HepG2 (cell line): ENCODE results near the gene RRBP1. TPM values are rescaled to one million over a fixed set of nuclear protein-coding genes. Genes with fewer than 3 reads are reported as not detected.

Source experiments
- DPF2 ChIP-seq: sonication (generic); formaldehyde crosslinking; IDR thresholded peaks from 2 replicates; pipeline ENCODE4 v1.4.0; 2020; ENCODE audit warnings: mild to moderate bottlenecking, low read depth, missing genetic modification reagents, borderline replicate concordance
- GABPA ChIP-seq, 2 experiments: IDR thresholded peaks; 2 replicates each; pipeline ENCODE4 v1.6.1; 2011 to 2016; ENCODE audit warnings: low read depth in 2 of 2, low read length in 1 of 2, missing biosample characterization in 1 of 2, missing genetic modification characterization in 1 of 2
- GATAD1 ChIP-seq: IDR thresholded peaks from 2 replicates; pipeline ENCODE4 v1.6.1; 2016; ENCODE audit warnings: missing genetic modification reagents, missing compliant biosample characterization
- ISL2 ChIP-seq: sonication (generic); formaldehyde crosslinking; IDR thresholded peaks from 2 replicates; pipeline ENCODE4 v1.5.0; 2020; ENCODE audit warnings: missing genetic modification reagents
- KLF15 ChIP-seq: sonication (generic); formaldehyde crosslinking; IDR thresholded peaks from 2 replicates; pipeline ENCODE4 v1.8.1; 2023; ENCODE audit warnings: borderline replicate concordance, mild to moderate bottlenecking, inconsistent platforms, missing genetic modification reagents, mixed read lengths
- KMT2B ChIP-seq: IDR thresholded peaks from 2 replicates; pipeline ENCODE4 v1.6.1; 2016; ENCODE audit warnings: missing genetic modification reagents, missing compliant biosample characterization
- MTA3 ChIP-seq: sonication (generic); formaldehyde crosslinking; IDR thresholded peaks from 2 replicates; pipeline ENCODE4 v1.4.0; 2020; ENCODE audit warnings: missing genetic modification reagents
- NONO ChIP-seq, 2 experiments: fragments of 450-650 bp in 1 of 2; sonication (generic) in 1 of 2; formaldehyde crosslinking in 1 of 2; IDR thresholded peaks in 1 of 2; conservative IDR thresholded peaks in 1 of 2; 2 replicates each; pipeline versions ENCODE4 v1.6.1 to v1.8.0; 2017 to 2022; ENCODE audit warnings: mild to moderate bottlenecking in 1 of 2, missing genetic modification reagents in 1 of 2, moderate library complexity in 1 of 2
- PHF5A ChIP-seq: IDR thresholded peaks from one replicate; pipeline ENCODE4 v1.6.1; 2018; ENCODE audit warnings: low read depth, missing genetic modification reagents; ENCODE audit not compliant: unreplicated experiment
- STAG1 ChIP-seq: sonication (generic); formaldehyde crosslinking; IDR thresholded peaks from 2 replicates; pipeline ENCODE4 v1.4.0; 2020; ENCODE audit warnings: missing genetic modification reagents
- TFE3 ChIP-seq: IDR thresholded peaks from 2 replicates; pipeline ENCODE4 v1.6.1; 2016
- ZFP90 ChIP-seq: sonication (generic); formaldehyde crosslinking; IDR thresholded peaks from 2 replicates; pipeline ENCODE4 v1.8.0; 2022; ENCODE audit warnings: missing genetic modification reagents, mild to moderate bottlenecking, inconsistent platforms, borderline replicate concordance
- ZFX ChIP-seq: sonication (generic); formaldehyde crosslinking; IDR thresholded peaks from 2 replicates; pipeline ENCODE4 v1.4.0; 2020; ENCODE audit warnings: mild to moderate bottlenecking, low read depth, missing genetic modification reagents, moderate library complexity
- ZNF225 ChIP-seq: sonication (generic); formaldehyde crosslinking; IDR thresholded peaks from 2 replicates; pipeline ENCODE4 v1.4.0; 2020; ENCODE audit warnings: mild to moderate bottlenecking, missing genetic modification reagents
- ZNF317 ChIP-seq: sonication (generic); formaldehyde crosslinking; IDR thresholded peaks from 2 replicates; pipeline ENCODE4 v1.5.0; 2020; ENCODE audit warnings: mild to moderate bottlenecking, missing genetic modification reagents
- ZNF331 ChIP-seq: sonication (generic); formaldehyde crosslinking; IDR thresholded peaks from 2 replicates; pipeline ENCODE4 v1.4.0; 2020; ENCODE audit warnings: missing genetic modification reagents
- ZNF629 ChIP-seq: sonication (generic); formaldehyde crosslinking; conservative IDR thresholded peaks from 2 replicates; pipeline ENCODE4 v1.5.0; 2020; ENCODE audit warnings: missing genetic modification reagents
- ZNF792 ChIP-seq: IDR thresholded peaks from 2 replicates; pipeline ENCODE4 v1.6.1; 2016
- ZUFSP ChIP-seq: sonication (generic); formaldehyde crosslinking; IDR thresholded peaks from 2 replicates; pipeline ENCODE4 v1.9.0; 2021; ENCODE audit warnings: missing genetic modification reagents, mild to moderate bottlenecking, borderline replicate concordance
- polyA plus RNA-seq, 8 experiments: library from polyadenylated mRNA; depleted of rRNA in 3 of 8; stranded (reverse) in 7 of 8; unstranded in 1 of 8; fragments of >200 nt; fragmentation: Illumina TruSeq in 4 of 8; extraction: Trizol in 4 of 8; gene quantifications; 2 replicates each; pipeline versions ENCODE4 v1.2.1 to v1.2.3, GENCODE V29; 2011 to 2016; ENCODE audit warnings: low read depth in 4 of 8, missing spikeins in 1 of 8, mixed read lengths in 1 of 8; ENCODE audit not compliant: insufficient read depth in 1 of 8
- total RNA-seq, 5 experiments: library from RNA; depleted of rRNA; stranded (reverse); fragments of >200 nt; fragmentation: Illumina TruSeq; extraction: Trizol; gene quantifications; 2 replicates each; pipeline ENCODE4 v1.2.3, GENCODE V29; 2016; ENCODE audit warnings: low read depth in 1 of 5

Gene RRBP1
- total and polyA plus RNA-seq, 2 of the 13 experiments (the other 11 are each of a cell fraction or from before 2014, with no cell fraction given): 150 to 222 TPM

- TF ChIP-seq ISL2 (CRISPR knock-in tag) (peak; percentile 65; the same call in 1 of the 2 replicates), GABPA (IDR thresholded peaks at IDR 0.05; ENCODE audit: low read depth, low read length) (no peak), GABPA (CRISPR knock-in tag; IDR thresholded peaks at IDR 0.05; ENCODE audit: low read depth) (peak; percentile 12; the same call in 1 of the 2 replicates), KLF15 (CRISPR knock-in tag) (no peak), ZUFSP (CRISPR knock-in tag) (no peak), DPF2 (CRISPR knock-in tag) (peak; percentile 41; the same call in 1 of the 2 replicates), TFE3 (CRISPR knock-in tag) (0 out of 2 replicates have a peak, but pooled peaks have one; percentile 34), KMT2B (CRISPR knock-in tag) (0 out of 2 replicates have a peak, but pooled peaks have one; percentile 31), ZNF317 (0 out of 2 replicates have a peak, but pooled peaks have one; percentile 19), PHF5A (CRISPR knock-in tag) (peak; percentile 56), ZFX (CRISPR knock-in tag) (peak; percentile 49; the same call in 1 of the 2 replicates), ZNF331 (CRISPR knock-in tag) (peak; percentile 79), ZNF792 (CRISPR knock-in tag) (peak; percentile 78), ZNF629 (peak; percentile 18; the same call in 1 of the 2 replicates), ZFP90 (0 out of 2 replicates have a peak, but pooled peaks have one; percentile 21), GATAD1 (peak; percentile 37; the same call in 1 of the 2 replicates), STAG1 (peak; percentile 28; the same call in 1 of the 2 replicates), NONO (IDR thresholded peaks at IDR 0.05) (no peak), NONO (CRISPR knock-in tag; conservative IDR thresholded peaks at IDR 0.05) (0 out of 2 replicates have a peak, but pooled peaks have one; percentile 35), ZNF225 (CRISPR knock-in tag) (no peak), MTA3 (CRISPR knock-in tag) (no peak)
These were observed 20.8 kb downstream of the RRBP1 start (continued) for GRCh38 chr20:17661121-17661744.
